ENCODE measurements around the gene SGO1.
A peak's percentile ranks its signal among the peaks of the same experiment; 100 is the strongest.

The SGO1 gene

DNA sequence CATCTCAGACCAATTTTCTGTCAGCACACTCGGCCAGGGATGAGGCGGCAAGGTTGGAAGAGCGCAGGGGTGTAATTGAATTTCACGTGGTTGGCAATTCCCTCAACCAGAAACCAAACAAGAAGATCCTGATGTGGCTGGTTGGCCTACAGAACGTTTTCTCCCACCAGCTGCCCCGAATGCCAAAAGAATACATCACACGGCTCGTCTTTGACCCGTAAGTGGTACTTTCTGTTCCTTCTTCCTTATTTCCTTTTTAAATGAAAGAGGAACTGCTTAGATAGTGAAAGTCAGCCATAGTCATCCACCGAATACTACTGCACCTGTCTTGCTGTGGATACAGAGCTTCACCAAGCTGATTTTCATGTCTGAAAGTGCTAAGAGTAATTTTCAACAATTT lies 60.1 kb downstream of the SGO1 start:
- TF ChIP-seq, protein P1, sequence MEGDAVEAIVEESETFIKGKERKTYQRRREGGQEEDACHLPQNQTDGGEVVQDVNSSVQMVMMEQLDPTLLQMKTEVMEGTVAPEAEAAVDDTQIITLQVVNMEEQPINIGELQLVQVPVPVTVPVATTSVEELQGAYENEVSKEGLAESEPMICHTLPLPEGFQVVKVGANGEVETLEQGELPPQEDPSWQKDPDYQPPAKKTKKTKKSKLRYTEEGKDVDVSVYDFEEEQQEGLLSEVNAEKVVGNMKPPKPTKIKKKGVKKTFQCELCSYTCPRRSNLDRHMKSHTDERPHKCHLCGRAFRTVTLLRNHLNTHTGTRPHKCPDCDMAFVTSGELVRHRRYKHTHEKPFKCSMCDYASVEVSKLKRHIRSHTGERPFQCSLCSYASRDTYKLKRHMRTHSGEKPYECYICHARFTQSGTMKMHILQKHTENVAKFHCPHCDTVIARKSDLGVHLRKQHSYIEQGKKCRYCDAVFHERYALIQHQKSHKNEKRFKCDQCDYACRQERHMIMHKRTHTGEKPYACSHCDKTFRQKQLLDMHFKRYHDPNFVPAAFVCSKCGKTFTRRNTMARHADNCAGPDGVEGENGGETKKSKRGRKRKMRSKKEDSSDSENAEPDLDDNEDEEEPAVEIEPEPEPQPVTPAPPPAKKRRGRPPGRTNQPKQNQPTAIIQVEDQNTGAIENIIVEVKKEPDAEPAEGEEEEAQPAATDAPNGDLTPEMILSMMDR (IDR thresholded peaks at IDR 0.05; ENCODE audit: low read depth, low read length), result no peak
- TF ChIP-seq EZH2phosphoT487 (IDR thresholded peaks at IDR 0.05; ENCODE audit: low read depth), result peak; percentile 73
- Histone ChIP-seq H3K27me3 (ENCODE audit: low read depth, low read length) (no peaks in the 10 kb centered on the region), H4K20me1 (ENCODE audit: insufficient read depth, low read length) (no peaks in the 10 kb centered on the region), H3K27ac (ENCODE audit: low read length) (peak overlapping the region; percentile 87), H3K9ac (ENCODE audit: low read length) (peak overlapping the region; percentile 59), H3K9me3 (ENCODE audit: insufficient read depth, low read length) (no peaks in the 10 kb centered on the region), H3K36me3 (replicated peaks; ENCODE audit: low read depth, low read length) (peaks cover 28% of the 10 kb centered on the region), H3K79me2 (ENCODE audit: low read length) (no peaks in the 10 kb centered on the region), H3K4me3 (ENCODE audit: low read length) (peak overlapping the region; percentile 49), H3K4me1 (ENCODE audit: low read length) (peaks cover 33% of the 10 kb centered on the region), H3K4me2 (ENCODE audit: low read length) (peak overlapping the region; percentile 70), H2AFZ (ENCODE audit: low read depth, low read length) (no peak overlapping the region)

DNA sequence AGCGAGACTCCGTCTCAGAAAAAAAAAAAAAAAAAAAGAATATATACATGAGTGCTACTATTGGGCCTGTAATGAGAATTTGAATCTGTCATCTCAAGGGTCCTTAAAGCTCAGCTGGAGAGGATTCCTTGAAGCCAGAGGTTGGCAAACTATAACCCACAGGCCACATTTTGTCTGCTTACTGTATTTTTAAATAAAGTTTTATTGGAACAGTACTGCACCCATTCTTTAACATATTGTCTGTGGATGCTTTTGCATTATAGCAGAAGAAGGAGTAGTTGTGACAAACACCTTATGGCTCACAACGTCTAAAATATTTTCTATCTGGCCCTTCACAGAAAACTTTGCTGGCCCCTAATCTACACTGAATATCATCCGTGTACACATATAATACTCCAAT lies 60.7 kb downstream of the SGO1 start:
- H3K27ac ChIP-seq (ENCODE audit: low read length), result peak overlapping the region; percentile 83
- TF ChIP-seq, protein P1 (IDR thresholded peaks at IDR 0.05; ENCODE audit: low read depth, low read length), result no peak
- peaks cover 33% of the 10 kb centered on the region for H3K4me1 ChIP-seq (ENCODE audit: low read length)
- peak overlapping the region; percentile 44; the same call in 1 of the 2 replicates for H3K4me3 ChIP-seq (ENCODE audit: low read length)
- H2AFZ ChIP-seq (ENCODE audit: low read depth, low read length), result no peak overlapping the region
- peak overlapping the region; percentile 46 for H3K9ac ChIP-seq (ENCODE audit: low read length)
- H3K36me3 ChIP-seq (replicated peaks; ENCODE audit: low read depth, low read length), result peaks cover 28% of the 10 kb centered on the region
- no peaks in the 10 kb centered on the region for H3K9me3 ChIP-seq (ENCODE audit: insufficient read depth, low read length)
- peak overlapping the region; percentile 67 for H3K4me2 ChIP-seq (ENCODE audit: low read length)
- H3K79me2 ChIP-seq (ENCODE audit: low read length), result no peaks in the 10 kb centered on the region
- no peaks in the 10 kb centered on the region for H3K27me3 ChIP-seq (ENCODE audit: low read depth, low read length)
- no peaks in the 10 kb centered on the region for H4K20me1 ChIP-seq (ENCODE audit: insufficient read depth, low read length)

DNA sequence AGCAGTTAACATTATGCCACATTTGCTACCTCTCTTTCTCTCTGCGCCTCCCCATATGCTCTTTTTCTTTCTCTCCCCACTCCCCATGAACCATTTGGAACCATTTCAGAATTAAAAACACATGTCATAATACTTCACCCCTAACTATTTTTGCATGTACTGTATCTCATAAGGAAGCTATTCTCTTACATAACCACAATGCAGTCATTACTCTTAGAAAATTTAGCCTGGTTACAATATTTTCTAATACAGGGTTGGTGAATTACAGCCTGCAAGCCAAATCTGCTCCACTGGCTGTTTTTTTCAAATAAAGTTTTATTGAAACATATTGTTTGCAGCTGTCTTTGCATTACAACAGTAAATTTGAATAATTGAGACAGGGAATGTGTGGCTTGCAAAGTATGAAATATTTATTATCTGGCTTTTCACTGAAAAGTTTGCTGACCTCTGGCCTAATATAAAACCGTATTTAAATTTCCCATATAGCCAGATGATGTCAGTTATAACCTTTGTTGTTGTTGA lies 62.8 kb downstream of the SGO1 start:
- Histone ChIP-seq H3K79me2 (ENCODE audit: low read length) (no peaks in the 10 kb centered on the region), H4K20me1 (ENCODE audit: insufficient read depth, low read length) (no peaks in the 10 kb centered on the region), H2AFZ (ENCODE audit: low read depth, low read length) (no peak overlapping the region), H3K27me3 (ENCODE audit: low read depth, low read length) (no peaks in the 10 kb centered on the region), H3K9ac (ENCODE audit: low read length) (no peak overlapping the region), H3K27ac (ENCODE audit: low read length) (no peak overlapping the region), H3K4me2 (ENCODE audit: low read length) (no peak overlapping the region), H3K4me1 (ENCODE audit: low read length) (peaks cover 29% of the 10 kb centered on the region), H3K4me3 (ENCODE audit: low read length) (no peak overlapping the region), H3K36me3 (replicated peaks; ENCODE audit: low read depth, low read length) (peaks cover 26% of the 10 kb centered on the region), H3K9me3 (ENCODE audit: insufficient read depth, low read length) (no peaks in the 10 kb centered on the region)
- TF ChIP-seq, protein P1 (IDR thresholded peaks at IDR 0.05; ENCODE audit: low read depth, low read length), result no peak
- TF ChIP-seq EZH2phosphoT487 (IDR thresholded peaks at IDR 0.05; ENCODE audit: low read depth), result no peak

DNA sequence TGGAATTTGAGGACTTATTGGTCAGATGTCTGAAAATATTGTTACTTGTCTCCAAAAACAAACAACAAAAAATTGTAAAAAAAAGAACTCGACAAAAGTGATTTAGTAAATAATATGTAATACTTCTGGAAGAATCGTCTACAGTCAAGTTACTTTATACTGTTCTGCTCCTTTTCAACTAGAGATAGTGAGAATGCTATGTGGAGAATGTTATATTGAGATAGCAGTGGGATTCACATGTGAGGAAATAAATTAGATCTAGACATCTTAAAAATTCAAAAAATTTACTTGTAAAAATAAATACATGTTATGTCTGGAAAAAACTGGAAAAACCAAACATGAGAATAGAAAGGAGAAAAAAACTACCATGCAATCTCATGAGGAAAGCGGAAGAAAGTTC lies 64.9 kb downstream of the SGO1 start:
- Histone ChIP-seq H3K9ac (ENCODE audit: low read length) (no peak overlapping the region), H3K4me2 (ENCODE audit: low read length) (no peak overlapping the region), H3K27me3 (ENCODE audit: low read depth, low read length) (no peaks in the 10 kb centered on the region), H3K4me3 (ENCODE audit: low read length) (no peak overlapping the region), H3K36me3 (replicated peaks; ENCODE audit: low read depth, low read length) (peaks cover 23% of the 10 kb centered on the region), H3K4me1 (ENCODE audit: low read length) (peaks cover 8% of the 10 kb centered on the region), H3K27ac (ENCODE audit: low read length) (no peak overlapping the region), H3K79me2 (ENCODE audit: low read length) (no peaks in the 10 kb centered on the region), H4K20me1 (ENCODE audit: insufficient read depth, low read length) (no peaks in the 10 kb centered on the region), H3K9me3 (ENCODE audit: insufficient read depth, low read length) (no peaks in the 10 kb centered on the region), H2AFZ (ENCODE audit: low read depth, low read length) (no peak overlapping the region)
- TF ChIP-seq, protein P1 (IDR thresholded peaks at IDR 0.05; ENCODE audit: low read depth, low read length), result no peak
- TF ChIP-seq EZH2phosphoT487 (IDR thresholded peaks at IDR 0.05; ENCODE audit: low read depth), result no peak
